ENCODE measurements around the gene CCR2. TPM values are rescaled to one million over a fixed set of nuclear protein-coding genes. Genes with fewer than 3 reads are reported as not detected.
A peak's percentile ranks its signal among the peaks of the same experiment; 100 is the strongest.

The CCR2 gene
- total and polyA plus RNA-seq, 4 donors, result 1.7 to 21.2 (median 8.4) TPM

GRCh38 chr3:46393011-46393410, 39.1 kb downstream of the CCR2 start:
- Histone ChIP-seq H3K4me3 (no peak overlapping the region), H3K4me1 (ENCODE audit: control insufficient read depth in 5 of 5, insufficient read depth in 5 of 5, low read length in 5 of 5) (peaks cover 0 to 12% (median 0%) of the 10 kb centered on the region in 5 donors), H3K9me3 (ENCODE audit: control insufficient read depth in 4 of 4, insufficient read depth in 3 of 4, low read length in 3 of 4) (no peaks in the 10 kb centered on the region), H3K9ac (ENCODE audit: insufficient read depth in 1 of 2, low read length in 2 of 2) (no peak overlapping the region), H3K27me3 (ENCODE audit: control insufficient read depth in 3 of 3, insufficient read depth in 3 of 3, low read length in 2 of 3) (no peaks in the 10 kb centered on the region), H3K27ac (ENCODE audit: low read depth in 1 of 2, low read length in 1 of 2) (no peak overlapping the region), H3K36me3 (ENCODE audit: control insufficient read depth in 4 of 4, insufficient read depth in 4 of 4, low read length in 4 of 4) (no peaks in the 10 kb centered on the region)
- ATAC-seq (ENCODE audit: insufficient read depth, low FRiP score) (no peak), DNase-seq (no peak)
- 75 to 81% methylated on average over 2 of the region's 2 CpGs for WGBS, 2 donors
- TF ChIP-seq CTCF (IDR thresholded peaks at IDR 0.05; ENCODE audit: control extremely low read depth, extremely low read depth), result no peak

- Histone ChIP-seq H3K4me3 (no peak overlapping the region), H3K9ac (ENCODE audit: insufficient read depth in 1 of 2, low read length in 2 of 2) (no peak overlapping the region), H3K4me1 (ENCODE audit: control insufficient read depth in 5 of 5, insufficient read depth in 5 of 5, low read length in 5 of 5) (peaks cover 0 to 12% (median 0%) of the 10 kb centered on the region in 5 donors), H3K27me3 (ENCODE audit: control insufficient read depth in 3 of 3, insufficient read depth in 3 of 3, low read length in 2 of 3) (no peaks in the 10 kb centered on the region), H3K36me3 (ENCODE audit: control insufficient read depth in 4 of 4, insufficient read depth in 4 of 4, low read length in 4 of 4) (no peaks in the 10 kb centered on the region), H3K9me3 (ENCODE audit: control insufficient read depth in 4 of 4, insufficient read depth in 3 of 4, low read length in 3 of 4) (no peaks in the 10 kb centered on the region), H3K27ac (ENCODE audit: low read depth in 1 of 2, low read length in 1 of 2) (no peak overlapping the region)
- DNase-seq, result peak in 2 of 3 donors; percentile 23 to 63
- ATAC-seq (ENCODE audit: insufficient read depth, low FRiP score), result no peak
- TF ChIP-seq CTCF (IDR thresholded peaks at IDR 0.05; ENCODE audit: control extremely low read depth, extremely low read depth), result no peak
- WGBS, 2 donors, result 69% methylated on average over 8 of the region's 8 CpGs
Measured at GRCh38 chr3:46393554-46394434, 39.9 kb downstream of the CCR2 start.

GRCh38 chr3:46395210-46395661, 41.3 kb downstream of the CCR2 start:
- no peak for TF ChIP-seq CTCF (IDR thresholded peaks at IDR 0.05; ENCODE audit: control extremely low read depth, extremely low read depth)
- peak; percentile 16 for ATAC-seq (ENCODE audit: insufficient read depth, low FRiP score)
- no peak for DNase-seq
- Histone ChIP-seq H3K27ac (ENCODE audit: low read depth in 1 of 2, low read length in 1 of 2) (peak overlapping the region in 1 of 2 donors; percentile 2), H3K27me3 (ENCODE audit: control insufficient read depth in 3 of 3, insufficient read depth in 3 of 3, low read length in 2 of 3) (no peaks in the 10 kb centered on the region), H3K36me3 (ENCODE audit: control insufficient read depth in 4 of 4, insufficient read depth in 4 of 4, low read length in 4 of 4) (no peaks in the 10 kb centered on the region), H3K4me3 (no peak overlapping the region), H3K9me3 (ENCODE audit: control insufficient read depth in 4 of 4, insufficient read depth in 3 of 4, low read length in 3 of 4) (no peaks in the 10 kb centered on the region), H3K4me1 (ENCODE audit: control insufficient read depth in 5 of 5, insufficient read depth in 5 of 5, low read length in 5 of 5) (peaks cover 0 to 18% (median 0%) of the 10 kb centered on the region in 5 donors), H3K9ac (ENCODE audit: insufficient read depth in 1 of 2, low read length in 2 of 2) (no peak overlapping the region)
- WGBS, 2 donors, result 52 to 56% methylated on average over 6 of the region's 6 CpGs

All from lung (tissue), 12 donors.